Gastrocnemius medialis (tissue), 4 donors: ENCODE results near the gene PEX7.

Experiments
- CTCF ChIP-seq, 5 experiments: fragments of 450-650 bp in 3 of 5; fragments of 200-600 bp in 2 of 5; sonication (generic) in 2 of 5; IDR thresholded peaks in 4 of 5; conservative IDR thresholded peaks in 1 of 5; 1 replicate in 4 of 5; 2 replicates in 1 of 5; pipeline ENCODE4 v1.5.1; 2016 to 2019; ENCODE audit warnings: antibody characterized with exemption in 5 of 5, mild to moderate bottlenecking in 3 of 5, moderate library complexity in 3 of 5
- POLR2A ChIP-seq, 2 donors: fragments of 450-650 bp; IDR thresholded peaks; one replicate each; pipeline ENCODE4 v1.6.1; 2017; ENCODE audit warnings: antibody characterized with exemption in 2 of 2, mild to moderate bottlenecking in 2 of 2, moderate library complexity in 2 of 2

GRCh38 chr6:136772685-136773472, 49.5 kb upstream of the PEX7 start:
- TF ChIP-seq CTCF (IDR thresholded peaks at IDR 0.05 in 4 of 5, conservative IDR thresholded peaks at IDR 0.05 in 1 of 5) (no peak), POLR2A (IDR thresholded peaks at IDR 0.05) (no peak)
